Measurements from ENCODE around the gene TMEM213.

GRCh38 chr7:138755331-138755747 lies 42.5 kb upstream of the TMEM213 start:
- TF ChIP-seq CTCF (IDR thresholded peaks at IDR 0.05) = no peak
- no peak for TF ChIP-seq POLR2AphosphoS5 (IDR thresholded peaks at IDR 0.05; ENCODE audit: low read depth, low read length)
- no peak for TF ChIP-seq SIN3A (IDR thresholded peaks at IDR 0.05; ENCODE audit: borderline replicate concordance, insufficient read depth, low read depth, low read length)
- TF ChIP-seq REST (IDR thresholded peaks at IDR 0.05; ENCODE audit: insufficient read depth in 1 of 2, low read depth in 2 of 2, low read length in 1 of 2) = no peak
- no peak for TF ChIP-seq TCF7L2 (IDR thresholded peaks at IDR 0.05; ENCODE audit: low read depth, low read length)
